HepG2 (cell line): Measurements from ENCODE around the gene ADM5. TPM values are rescaled to one million over a fixed set of nuclear protein-coding genes. Genes with fewer than 3 reads are reported as not detected.

Experiments
- ATAC-seq: fragments of 200-7000 bp; cut with Tn5 transposase; 3 replicates; pipeline ENCODE4 v1.9.1; 2020; ENCODE audit warnings: mild to moderate bottlenecking, moderate library complexity
- BruUV-seq: library from RNA; stranded (reverse); fragments of 400-500 nt; replicated peaks from 2 replicates; lab custom pipeline; 2021; lab: Mats Ljungman, UMichigan
- CTCF ChIA-PET: fragments of 300-600 bp; formaldehyde crosslinking; extraction: SDS; loops from one replicate; lab custom pipeline; 2021; ENCODE audit warnings: low total read pairs, inconsistent platforms, low intra/inter-chr PET ratio; lab: Yijun Ruan, JAX
- POLR2A ChIA-PET: fragments of 350-600 bp; sonication (Branson Sonifier 250); formaldehyde crosslinking; loops from one replicate; lab custom pipeline; 2020; ENCODE audit warnings: antibody characterized with exemption, inconsistent platforms; lab: Yijun Ruan, JAX
- DNase-seq: peaks from one replicate; pipeline ENCODE4 v3.0.0-alpha.2; 2015; ENCODE audit warnings: low spot score
- FAIRE-seq: peaks from 3 replicates; lab custom pipeline; 2011; peaks lifted over from hg19 to GRCh38; lab: Jason Lieb, UNC
- H2AFZ ChIP-seq: one replicate; pipeline ENCODE4 v1.6.1; 2011; ENCODE audit warnings: low read length, inconsistent platforms
- H3K27ac ChIP-seq: fragments of 300-600 bp; 3 replicates; pipeline ENCODE4 v1.8.0; 2011; ENCODE audit warnings: mixed run types, mild to moderate bottlenecking, mixed read lengths, low read length, inconsistent platforms; ENCODE audit not compliant: insufficient read depth; ENCODE audit errors: extremely low read length
- H3K27me3 ChIP-seq, 2 experiments: fragments of 200-600 bp in 1 of 2; 2 replicates in 1 of 2; 3 replicates in 1 of 2; pipeline versions ENCODE4 v1.6.0 to v1.8.0; 2011; ENCODE audit warnings: low read length in 2 of 2, mild to moderate bottlenecking in 2 of 2, moderate library complexity in 2 of 2, inconsistent platforms in 1 of 2; ENCODE audit not compliant: insufficient read depth in 2 of 2, control insufficient read depth in 1 of 2
- H3K36me3 ChIP-seq, 2 experiments: fragments of 200-600 bp in 1 of 2; replicated peaks in 1 of 2; 2 replicates in 1 of 2; 3 replicates in 1 of 2; pipeline versions ENCODE4 v1.5.1 to v1.8.0; 2011; ENCODE audit warnings: low read length in 2 of 2, inconsistent platforms in 1 of 2; ENCODE audit not compliant: insufficient read depth in 2 of 2, control insufficient read depth in 1 of 2
- H3K4me1 ChIP-seq: 2 replicates; pipeline ENCODE4 v1.5.1; 2012; ENCODE audit warnings: low read length, inconsistent platforms; ENCODE audit not compliant: insufficient read depth
- H3K4me2 ChIP-seq: 2 replicates; pipeline ENCODE4 v1.6.0; 2011; ENCODE audit warnings: low read depth, low read length, inconsistent platforms
- H3K4me3 ChIP-seq, 3 experiments: fragments of 200-600 bp in 1 of 3; sonication (generic), shearing (Covaris generic) in 1 of 3; replicated peaks in 1 of 3; 2 replicates each; pipeline ENCODE4 v1.5.1; 2011 to 2016; ENCODE audit warnings: low read length in 3 of 3, inconsistent platforms in 2 of 3, low read depth in 2 of 3, mild to moderate bottlenecking in 2 of 3, control low read depth in 1 of 3, mixed read lengths in 1 of 3; ENCODE audit not compliant: insufficient read depth in 1 of 3
- H3K79me2 ChIP-seq: one replicate; pipeline ENCODE4 v1.6.1; 2011; ENCODE audit warnings: low read length, inconsistent platforms; ENCODE audit not compliant: insufficient read depth
- H3K9ac ChIP-seq: 2 replicates; pipeline ENCODE4 v1.6.0; 2011; ENCODE audit warnings: mild to moderate bottlenecking, low read depth, low read length, inconsistent platforms; ENCODE audit not compliant: insufficient read depth
- H3K9me3 ChIP-seq: 2 replicates; pipeline ENCODE4 v1.5.1; 2012; ENCODE audit warnings: mild to moderate bottlenecking, low read length
- H4K20me1 ChIP-seq: 2 replicates; pipeline ENCODE4 v1.6.0; 2011; ENCODE audit warnings: inconsistent platforms, mild to moderate bottlenecking, low read length, moderate library complexity; ENCODE audit not compliant: insufficient read depth
- KDM1A ChIP-seq: IDR thresholded peaks from 2 replicates; pipeline ENCODE4 v1.6.1; 2016; ENCODE audit warnings: missing compliant biosample characterization
- ZMYM3 ChIP-seq: sonication (generic); formaldehyde crosslinking; IDR thresholded peaks from 2 replicates; pipeline ENCODE4 v1.5.1; 2020; ENCODE audit warnings: mild to moderate bottlenecking, missing genetic modification reagents
- ZNF556 ChIP-seq: sonication (generic); formaldehyde crosslinking; IDR thresholded peaks from 2 replicates; pipeline ENCODE4 v1.4.0; 2020; ENCODE audit warnings: mild to moderate bottlenecking, missing genetic modification reagents, borderline replicate concordance
- ZNF768 ChIP-seq: sonication (generic); formaldehyde crosslinking; IDR thresholded peaks from 2 replicates; pipeline ENCODE4 v1.4.0; 2020; ENCODE audit warnings: missing genetic modification reagents
- WGBS: methylation state at CpG from one replicate; pipeline ENCODE4 v1.1.6; 2017; ENCODE audit warnings: low lambda C conversion rate; 5-methylcytosine and 5-hydroxymethylcytosine counted together
- in situ Hi-C: cut with HindIII; loops from 2 replicates; pipeline ENCODE4 v1.10.0; 2017; ENCODE audit warnings: low pct_unique_long_range_greater_than_20kb; ENCODE audit not compliant: extremely low pct_ligation_motif_present
- intact Hi-C: fragments of 100-400 bp; cut with micrococcal nuclease; formaldehyde crosslinking; loops from one replicate; pipeline ENCODE4 v1.10.0; 2022; ENCODE audit not compliant: unreplicated experiment
- polyA plus RNA-seq, 8 experiments: library from polyadenylated mRNA; depleted of rRNA in 3 of 8; stranded (reverse) in 7 of 8; unstranded in 1 of 8; fragments of >200 nt; fragmentation: Illumina TruSeq in 4 of 8; extraction: Trizol in 4 of 8; gene quantifications; 2 replicates each; pipeline versions ENCODE4 v1.2.1 to v1.2.3, GENCODE V29; 2011 to 2016; ENCODE audit warnings: low read depth in 4 of 8, missing spikeins in 1 of 8, mixed read lengths in 1 of 8; ENCODE audit not compliant: insufficient read depth in 1 of 8
- total RNA-seq, 5 experiments: library from RNA; depleted of rRNA; stranded (reverse); fragments of >200 nt; fragmentation: Illumina TruSeq; extraction: Trizol; gene quantifications; 2 replicates each; pipeline ENCODE4 v1.2.3, GENCODE V29; 2016; ENCODE audit warnings: low read depth in 1 of 5
- TF ChIP-seq, protein P1 (sequence below), 2 experiments: sonication (generic) in 1 of 2; formaldehyde crosslinking in 1 of 2; IDR thresholded peaks; 2 replicates each; pipeline versions ENCODE4 v1.6.1 to v1.9.0; 2014 to 2022; ENCODE audit warnings: antibody characterized with exemption in 1 of 2, borderline replicate concordance in 1 of 2, inconsistent platforms in 1 of 2, low read depth in 1 of 2, missing genetic modification reagents in 1 of 2
- TF ChIP-seq, protein P2 (sequence below): sonication (generic); formaldehyde crosslinking; IDR thresholded peaks from 2 replicates; pipeline ENCODE4 v1.4.0; 2020; ENCODE audit warnings: missing genetic modification reagents

Gene ADM5
- total and polyA plus RNA-seq, 2 of the 13 experiments (the other 11 are each of a cell fraction or from before 2014, with no cell fraction given): 2.7 to 4.1 TPM

DNA sequence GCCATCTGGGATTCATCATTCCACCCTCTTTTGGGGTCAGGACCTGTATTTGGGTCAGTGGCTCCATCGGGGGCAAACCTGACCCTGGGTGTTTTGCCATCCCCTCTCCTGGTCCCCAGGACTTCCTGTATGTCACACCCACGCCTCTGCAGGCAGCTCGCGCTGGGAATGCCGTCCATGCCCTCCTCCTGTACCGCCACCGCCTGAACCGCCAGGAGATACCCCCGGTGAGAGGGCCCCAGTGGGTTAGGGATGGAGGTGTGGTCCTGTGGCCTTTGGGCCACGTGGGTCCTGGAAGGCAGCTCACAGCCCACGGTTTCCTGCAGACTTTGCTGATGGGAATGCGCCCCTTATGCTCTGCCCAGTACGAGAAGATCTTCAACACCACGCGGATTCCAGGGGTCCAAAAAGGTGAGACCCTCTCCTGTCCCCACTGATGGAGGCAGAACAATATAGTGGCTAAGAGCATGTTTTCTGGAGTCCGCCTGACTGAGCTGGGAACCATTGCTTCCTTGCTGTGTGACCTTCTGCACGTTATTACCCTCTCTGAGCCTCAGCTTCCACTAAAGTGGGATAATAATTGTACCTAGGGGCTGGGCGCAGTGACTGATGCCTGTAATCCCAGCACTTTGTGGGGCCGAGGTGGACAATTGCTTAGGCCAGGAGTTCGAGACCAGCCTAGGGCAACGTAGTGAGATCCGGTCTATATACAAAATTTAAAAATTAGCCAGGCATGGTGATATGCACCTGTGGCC, 15.7 kb downstream of the ADM5 start:
- TF ChIP-seq KDM1A (CRISPR knock-in tag) (0 out of 2 replicates have a peak, but pooled peaks have one; percentile 41), ZNF556 (CRISPR knock-in tag) (no peak), ZMYM3 (CRISPR knock-in tag) (peak; percentile 81), ZNF768 (CRISPR knock-in tag) (peak; percentile 97)
- TF ChIP-seq, protein P1, sequence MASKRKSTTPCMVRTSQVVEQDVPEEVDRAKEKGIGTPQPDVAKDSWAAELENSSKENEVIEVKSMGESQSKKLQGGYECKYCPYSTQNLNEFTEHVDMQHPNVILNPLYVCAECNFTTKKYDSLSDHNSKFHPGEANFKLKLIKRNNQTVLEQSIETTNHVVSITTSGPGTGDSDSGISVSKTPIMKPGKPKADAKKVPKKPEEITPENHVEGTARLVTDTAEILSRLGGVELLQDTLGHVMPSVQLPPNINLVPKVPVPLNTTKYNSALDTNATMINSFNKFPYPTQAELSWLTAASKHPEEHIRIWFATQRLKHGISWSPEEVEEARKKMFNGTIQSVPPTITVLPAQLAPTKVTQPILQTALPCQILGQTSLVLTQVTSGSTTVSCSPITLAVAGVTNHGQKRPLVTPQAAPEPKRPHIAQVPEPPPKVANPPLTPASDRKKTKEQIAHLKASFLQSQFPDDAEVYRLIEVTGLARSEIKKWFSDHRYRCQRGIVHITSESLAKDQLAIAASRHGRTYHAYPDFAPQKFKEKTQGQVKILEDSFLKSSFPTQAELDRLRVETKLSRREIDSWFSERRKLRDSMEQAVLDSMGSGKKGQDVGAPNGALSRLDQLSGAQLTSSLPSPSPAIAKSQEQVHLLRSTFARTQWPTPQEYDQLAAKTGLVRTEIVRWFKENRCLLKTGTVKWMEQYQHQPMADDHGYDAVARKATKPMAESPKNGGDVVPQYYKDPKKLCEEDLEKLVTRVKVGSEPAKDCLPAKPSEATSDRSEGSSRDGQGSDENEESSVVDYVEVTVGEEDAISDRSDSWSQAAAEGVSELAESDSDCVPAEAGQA (IDR thresholded peaks at IDR 0.05; ENCODE audit: low read depth): no peak
- TF ChIP-seq, protein P1 (CRISPR knock-in tag; IDR thresholded peaks at IDR 0.05; ENCODE audit: borderline replicate concordance): no peak
- TF ChIP-seq, protein P2, sequence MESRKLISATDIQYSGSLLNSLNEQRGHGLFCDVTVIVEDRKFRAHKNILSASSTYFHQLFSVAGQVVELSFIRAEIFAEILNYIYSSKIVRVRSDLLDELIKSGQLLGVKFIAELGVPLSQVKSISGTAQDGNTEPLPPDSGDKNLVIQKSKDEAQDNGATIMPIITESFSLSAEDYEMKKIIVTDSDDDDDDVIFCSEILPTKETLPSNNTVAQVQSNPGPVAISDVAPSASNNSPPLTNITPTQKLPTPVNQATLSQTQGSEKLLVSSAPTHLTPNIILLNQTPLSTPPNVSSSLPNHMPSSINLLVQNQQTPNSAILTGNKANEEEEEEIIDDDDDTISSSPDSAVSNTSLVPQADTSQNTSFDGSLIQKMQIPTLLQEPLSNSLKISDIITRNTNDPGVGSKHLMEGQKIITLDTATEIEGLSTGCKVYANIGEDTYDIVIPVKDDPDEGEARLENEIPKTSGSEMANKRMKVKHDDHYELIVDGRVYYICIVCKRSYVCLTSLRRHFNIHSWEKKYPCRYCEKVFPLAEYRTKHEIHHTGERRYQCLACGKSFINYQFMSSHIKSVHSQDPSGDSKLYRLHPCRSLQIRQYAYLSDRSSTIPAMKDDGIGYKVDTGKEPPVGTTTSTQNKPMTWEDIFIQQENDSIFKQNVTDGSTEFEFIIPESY (CRISPR knock-in tag): peak; percentile 52; the same call in 1 of the 2 replicates
- TF ChIP-seq, all 625 proteins: peak for 4
- 66% methylated on average over 8 of the region's 22 CpGs for WGBS
- Histone ChIP-seq H4K20me1 (no peaks in the 10 kb centered on the region), H3K27me3 (peaks cover 0 to 24% of the 10 kb centered on the region in 2 experiments; a peak in 3 of 5 replicates), H3K4me3 (no peak overlapping the region), H3K27ac (no peak overlapping the region), H2AFZ (no peak overlapping the region), H3K36me3 (no peaks in the 10 kb centered on the region), H3K4me1 (peaks cover 19% of the 10 kb centered on the region), H3K9me3 (no peaks in the 10 kb centered on the region), H3K79me2 (no peaks in the 10 kb centered on the region), H3K4me2 (0 out of 2 replicates have a peak overlapping the region, but pooled peaks have one; percentile 20), H3K9ac (no peak overlapping the region)
- no TSS peak for BruUV-seq
- DNase-seq (no peak), ATAC-seq (no peak), FAIRE-seq (no peak)
- ChIA-PET POLR2A (no interaction called here), CTCF (no interaction called here)
- intact Hi-C loops (no loop called here), in situ Hi-C loops (no loop called here)
